Measurements from ENCODE around the gene RPL37.
"Not testable (repeated sequence)": the region's sequence is repeated elsewhere in the genome, so short reads cannot be mapped to it uniquely, and the experiment has no call there.

Gene RPL37

DNA sequence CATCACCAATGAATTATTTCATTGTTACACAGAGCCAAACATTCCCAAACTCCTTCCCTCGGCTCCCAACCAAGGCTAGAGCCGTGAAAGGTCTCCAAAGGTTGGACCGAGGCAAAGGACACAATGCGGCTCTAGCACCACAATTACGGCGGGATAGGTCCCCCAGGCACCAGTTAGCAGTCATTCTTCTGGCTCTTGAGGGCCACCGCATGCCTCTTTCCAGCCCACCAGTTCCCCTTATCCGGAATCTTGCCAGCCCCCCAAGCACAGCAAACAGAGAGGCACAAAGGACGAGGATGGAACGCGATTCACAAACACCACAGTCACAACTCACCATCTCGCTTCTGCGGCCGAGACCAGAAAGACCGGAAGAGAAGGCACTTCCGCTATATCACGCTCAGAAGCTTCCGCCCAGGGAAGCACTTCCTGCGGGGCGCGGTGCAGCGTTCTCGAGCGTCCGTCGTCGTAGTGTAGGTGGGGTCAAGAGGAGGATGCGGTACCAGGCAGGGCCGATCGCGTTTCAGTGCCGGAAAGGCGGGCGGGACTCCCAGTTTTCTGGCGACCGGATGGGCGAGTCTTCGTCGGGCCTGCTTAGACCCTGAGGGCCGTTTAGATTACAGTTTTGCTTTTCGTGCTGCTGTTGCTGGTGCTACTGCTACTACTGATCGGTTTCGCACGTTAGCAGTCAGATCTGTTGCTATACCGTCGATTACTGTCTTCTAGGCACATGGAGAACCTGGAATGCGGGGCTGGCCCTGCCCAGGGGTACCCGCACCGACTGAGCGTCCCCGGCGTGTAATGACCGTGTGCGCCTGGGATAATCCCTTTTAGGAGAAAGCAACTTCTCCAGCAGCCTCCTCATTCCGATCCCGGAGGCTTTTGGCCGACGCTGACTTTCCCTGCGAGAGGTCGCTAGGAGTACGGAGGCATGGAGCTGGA is at the start of gene RPL37:
Gene RPL37, minus strand, starts transcription at position 374 of the 939 bp plus-strand sequence. Its CDS starts 37 bp downstream, at position 337.
- POLR2A ChIA-PET (ENCODE audit: low non-redundant PET): no interaction called here
- DNase-seq (ENCODE audit: low spot score): peak; percentile 97
- peak within 1 kb of the TSS; percentile 98 for H3K27ac ChIP-seq
- TF ChIP-seq, protein P1, sequence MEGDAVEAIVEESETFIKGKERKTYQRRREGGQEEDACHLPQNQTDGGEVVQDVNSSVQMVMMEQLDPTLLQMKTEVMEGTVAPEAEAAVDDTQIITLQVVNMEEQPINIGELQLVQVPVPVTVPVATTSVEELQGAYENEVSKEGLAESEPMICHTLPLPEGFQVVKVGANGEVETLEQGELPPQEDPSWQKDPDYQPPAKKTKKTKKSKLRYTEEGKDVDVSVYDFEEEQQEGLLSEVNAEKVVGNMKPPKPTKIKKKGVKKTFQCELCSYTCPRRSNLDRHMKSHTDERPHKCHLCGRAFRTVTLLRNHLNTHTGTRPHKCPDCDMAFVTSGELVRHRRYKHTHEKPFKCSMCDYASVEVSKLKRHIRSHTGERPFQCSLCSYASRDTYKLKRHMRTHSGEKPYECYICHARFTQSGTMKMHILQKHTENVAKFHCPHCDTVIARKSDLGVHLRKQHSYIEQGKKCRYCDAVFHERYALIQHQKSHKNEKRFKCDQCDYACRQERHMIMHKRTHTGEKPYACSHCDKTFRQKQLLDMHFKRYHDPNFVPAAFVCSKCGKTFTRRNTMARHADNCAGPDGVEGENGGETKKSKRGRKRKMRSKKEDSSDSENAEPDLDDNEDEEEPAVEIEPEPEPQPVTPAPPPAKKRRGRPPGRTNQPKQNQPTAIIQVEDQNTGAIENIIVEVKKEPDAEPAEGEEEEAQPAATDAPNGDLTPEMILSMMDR (conservative IDR thresholded peaks at IDR 0.05; ENCODE audit: low read depth): no peak
- CTCF ChIA-PET: interaction anchor here (0.6 kb wide), 1 partner anchor 1619 kb away, joined by 3 read pairs; no protein-coding TSS in a partner anchor

DNA sequence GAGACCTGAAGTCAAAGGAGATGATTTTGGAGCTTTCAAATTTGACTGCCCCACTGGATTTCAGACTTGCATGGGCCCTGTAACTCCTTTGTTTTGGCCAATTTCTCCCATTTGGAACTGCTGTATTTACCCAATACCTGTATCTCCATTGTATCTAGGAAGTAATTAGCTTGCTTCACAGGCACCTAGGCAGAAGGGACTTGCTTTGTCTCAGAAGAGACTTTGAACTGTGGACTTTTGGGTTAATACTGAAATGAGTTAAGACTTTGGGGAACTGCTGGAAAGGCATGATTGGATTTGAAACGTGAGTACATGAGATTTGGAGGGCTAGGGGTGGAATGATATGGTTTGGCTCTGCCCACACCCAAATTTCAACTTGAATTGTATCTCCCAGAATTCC is 48.0 kb upstream of the RPL37 start:
- CTCF ChIA-PET; POLR2A ChIA-PET (ENCODE audit: low non-redundant PET); DNase-seq (ENCODE audit: low spot score); H3K27ac ChIP-seq: not testable (repeated sequence)

GRCh38 chr5:40882291-40882690 is 47.3 kb upstream of the RPL37 start:
- CTCF ChIA-PET: no interaction called here

DNA sequence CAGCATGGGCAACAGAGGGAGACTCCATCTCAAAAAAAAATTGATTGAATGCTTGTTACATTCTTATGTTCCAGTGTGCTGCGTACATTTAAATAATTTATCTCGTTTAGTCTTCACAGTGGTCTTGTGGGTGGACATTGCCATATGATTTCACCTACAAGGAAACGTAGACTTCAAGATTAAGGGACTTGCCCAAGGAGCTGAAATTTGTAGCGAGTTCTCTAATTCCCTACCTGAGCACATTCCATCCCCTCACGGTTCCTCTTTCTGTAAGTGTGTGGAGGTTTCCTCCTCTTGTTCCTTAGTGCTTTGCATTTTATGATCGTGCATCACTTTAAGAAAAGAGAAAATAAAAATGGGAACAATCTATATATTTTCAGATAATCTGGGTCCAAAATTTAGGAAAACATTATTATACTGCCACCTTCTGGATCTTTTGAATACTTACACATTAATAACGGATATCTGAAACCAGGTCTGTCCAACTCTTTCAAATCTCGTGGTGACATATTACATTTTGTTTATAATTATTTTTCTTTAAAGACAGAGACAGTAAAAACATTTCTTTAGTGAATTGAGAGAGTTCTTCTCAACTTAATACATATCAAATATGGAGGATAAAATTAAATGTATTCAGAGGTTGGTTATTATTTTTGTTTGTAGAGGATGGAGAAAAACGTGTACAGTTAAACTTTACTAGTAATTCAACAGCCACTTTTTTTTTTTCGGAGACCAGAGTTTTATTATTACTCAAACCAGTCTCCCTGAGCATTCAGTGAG is 44.3 kb upstream of the RPL37 start:
- no peak overlapping the region for H3K27ac ChIP-seq
- TF ChIP-seq, protein P1 (conservative IDR thresholded peaks at IDR 0.05; ENCODE audit: low read depth): peak; percentile 80
- DNase-seq (ENCODE audit: low spot score): peak; percentile 57
- CTCF ChIA-PET: interaction anchor here (0.5 to 0.7 kb wide), 3 partner anchors 183 to 1503 kb away, joined by 3 to 4 read pairs (median 3); no protein-coding TSS in a partner anchor
- POLR2A ChIA-PET (ENCODE audit: low non-redundant PET): no interaction called here

More at GRCh38 chr5:40882291-40882690, 47.3 kb upstream of the RPL37 start:
- DNase-seq (ENCODE audit: low spot score): no peak
- TF ChIP-seq, protein P1 (conservative IDR thresholded peaks at IDR 0.05; ENCODE audit: low read depth): no peak
- no peak overlapping the region for H3K27ac ChIP-seq
- POLR2A ChIA-PET (ENCODE audit: low non-redundant PET): no interaction called here

GRCh38 chr5:40877371-40877988 is 42.5 kb upstream of the RPL37 start:
- ChIA-PET POLR2A (ENCODE audit: low non-redundant PET) (no interaction called here), CTCF (no interaction called here)
- TF ChIP-seq, protein P1 (conservative IDR thresholded peaks at IDR 0.05; ENCODE audit: low read depth): no peak
- no peak overlapping the region for H3K27ac ChIP-seq
- no peak for DNase-seq (ENCODE audit: low spot score)

DNA sequence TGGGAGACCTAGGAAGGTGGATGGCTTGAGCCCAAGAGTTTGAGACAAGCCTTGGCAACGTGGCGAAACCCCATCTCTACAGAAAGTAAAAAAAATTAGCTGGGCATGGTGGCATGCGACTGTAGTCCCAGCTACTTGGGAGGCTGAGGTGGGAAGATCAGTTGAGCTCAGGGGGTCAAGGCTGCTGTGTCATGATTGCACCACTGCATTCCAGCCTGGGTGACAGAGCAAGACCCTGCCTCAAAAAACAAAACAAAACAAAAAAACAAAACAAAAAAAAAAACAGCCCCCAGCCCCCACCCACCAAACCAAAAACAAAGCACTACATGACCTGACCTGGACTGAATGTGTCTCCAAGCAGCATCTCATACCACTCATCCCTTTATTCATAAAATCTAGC is 40.9 kb upstream of the RPL37 start:
- ChIA-PET CTCF (no interaction called here), POLR2A (ENCODE audit: low non-redundant PET) (no interaction called here)
- no peak overlapping the region for H3K27ac ChIP-seq
- DNase-seq (ENCODE audit: low spot score): no peak
- TF ChIP-seq, protein P1 (conservative IDR thresholded peaks at IDR 0.05; ENCODE audit: low read depth): no peak

All from RWPE1 (cell line).